HepG2 (cell line): ENCODE results near the gene LRP10. TPM values are rescaled to one million over a fixed set of nuclear protein-coding genes. Genes with fewer than 3 reads are reported as not detected.

Source experiments
- GATAD1 ChIP-seq: IDR thresholded peaks from 2 replicates; pipeline ENCODE4 v1.6.1; 2016; ENCODE audit warnings: missing genetic modification reagents, missing compliant biosample characterization
- GLMP ChIP-seq: sonication (generic); formaldehyde crosslinking; IDR thresholded peaks from 2 replicates; pipeline ENCODE4 v1.9.0; 2021; ENCODE audit warnings: missing genetic modification reagents, mild to moderate bottlenecking, borderline replicate concordance
- GZF1 ChIP-seq: sonication (generic); formaldehyde crosslinking; IDR thresholded peaks from 2 replicates; pipeline ENCODE4 v1.5.1; 2020; ENCODE audit warnings: mild to moderate bottlenecking, missing genetic modification reagents
- HOXA5 ChIP-seq: sonication (generic); formaldehyde crosslinking; IDR thresholded peaks from 2 replicates; pipeline ENCODE4 v1.4.0; 2020; ENCODE audit warnings: missing genetic modification reagents
- KDM1A ChIP-seq: IDR thresholded peaks from 2 replicates; pipeline ENCODE4 v1.6.1; 2016; ENCODE audit warnings: missing compliant biosample characterization
- KLF16 ChIP-seq, 2 experiments: sonication (generic) in 1 of 2; formaldehyde crosslinking in 1 of 2; IDR thresholded peaks; 2 replicates each; pipeline versions ENCODE4 v1.6.1 to v1.8.0; 2016 to 2023; ENCODE audit warnings: missing genetic modification reagents in 2 of 2, missing compliant biosample characterization in 1 of 2
- MAFK ChIP-seq, 2 experiments: IDR thresholded peaks in 1 of 2; conservative IDR thresholded peaks in 1 of 2; 2 replicates each; pipeline ENCODE4 v1.6.1; 2011; ENCODE audit warnings: improper control_type of control experiment in 2 of 2, low read length in 2 of 2
- NFE2L1 ChIP-seq: sonication (generic); formaldehyde crosslinking; IDR thresholded peaks from 2 replicates; pipeline ENCODE4 v1.4.0; 2020; ENCODE audit warnings: missing genetic modification reagents, mild to moderate bottlenecking, borderline replicate concordance
- NFKB2 ChIP-seq: sonication (generic); formaldehyde crosslinking; IDR thresholded peaks from 2 replicates; pipeline ENCODE4 v1.4.0; 2020; ENCODE audit warnings: missing genetic modification reagents, borderline replicate concordance
- PAX8 ChIP-seq: sonication (generic); formaldehyde crosslinking; IDR thresholded peaks from 2 replicates; pipeline ENCODE4 v1.8.0; 2022; ENCODE audit warnings: mild to moderate bottlenecking, missing genetic modification reagents, borderline replicate concordance
- SOX5 ChIP-seq: IDR thresholded peaks from 2 replicates; pipeline ENCODE4 v1.6.1; 2016; ENCODE audit warnings: borderline replicate concordance
- ZBTB46 ChIP-seq: sonication (generic); formaldehyde crosslinking; IDR thresholded peaks from 2 replicates; pipeline ENCODE4 v1.4.0; 2020; ENCODE audit warnings: mild to moderate bottlenecking, missing genetic modification reagents, borderline replicate concordance
- ZBTB49 ChIP-seq: sonication (generic); formaldehyde crosslinking; IDR thresholded peaks from 2 replicates; pipeline ENCODE4 v1.4.0; 2020; ENCODE audit warnings: missing genetic modification reagents, borderline replicate concordance
- ZMYM3 ChIP-seq: sonication (generic); formaldehyde crosslinking; IDR thresholded peaks from 2 replicates; pipeline ENCODE4 v1.5.1; 2020; ENCODE audit warnings: mild to moderate bottlenecking, missing genetic modification reagents
- ZNF580 ChIP-seq: IDR thresholded peaks from 2 replicates; pipeline ENCODE4 v1.6.1; 2016; ENCODE audit warnings: low read depth, borderline replicate concordance
- ZNF687 ChIP-seq: sonication (generic); formaldehyde crosslinking; IDR thresholded peaks from 2 replicates; pipeline ENCODE4 v1.5.1; 2020; ENCODE audit warnings: mild to moderate bottlenecking, missing genetic modification reagents, moderate library complexity
- ZNF691 ChIP-seq: sonication (generic); formaldehyde crosslinking; IDR thresholded peaks from 2 replicates; pipeline ENCODE4 v1.4.0; 2020; ENCODE audit warnings: missing genetic modification reagents, low read depth, mild to moderate bottlenecking, borderline replicate concordance
- polyA plus RNA-seq, 8 experiments: library from polyadenylated mRNA; depleted of rRNA in 3 of 8; stranded (reverse) in 7 of 8; unstranded in 1 of 8; fragments of >200 nt; fragmentation: Illumina TruSeq in 4 of 8; extraction: Trizol in 4 of 8; gene quantifications; 2 replicates each; pipeline versions ENCODE4 v1.2.1 to v1.2.3, GENCODE V29; 2011 to 2016; ENCODE audit warnings: low read depth in 4 of 8, missing spikeins in 1 of 8, mixed read lengths in 1 of 8; ENCODE audit not compliant: insufficient read depth in 1 of 8
- total RNA-seq, 5 experiments: library from RNA; depleted of rRNA; stranded (reverse); fragments of >200 nt; fragmentation: Illumina TruSeq; extraction: Trizol; gene quantifications; 2 replicates each; pipeline ENCODE4 v1.2.3, GENCODE V29; 2016; ENCODE audit warnings: low read depth in 1 of 5

The LRP10 gene
- total and polyA plus RNA-seq, 2 of the 13 experiments (the other 11 are each of a cell fraction or from before 2014, with no cell fraction given): 16.9 to 45.2 TPM

GRCh38 chr14:22852940-22853767 lies 18.4 kb upstream of the LRP10 start (continued):
- no peak for TF ChIP-seq NFE2L1 (CRISPR knock-in tag)
- peak; percentile 39; the same call in 1 of the 2 replicates for TF ChIP-seq HOXA5 (CRISPR knock-in tag)
- TF ChIP-seq MAFK (conservative IDR thresholded peaks at IDR 0.05 in 1 of 2, IDR thresholded peaks at IDR 0.05 in 1 of 2; ENCODE audit: low read length in 2 of 2): no peak
- peak; percentile 67 for TF ChIP-seq GATAD1 (CRISPR knock-in tag)
- TF ChIP-seq PAX8 (CRISPR knock-in tag): peak; percentile 99
- TF ChIP-seq ZNF580: peak; percentile 95
- peak; percentile 83; the same call in 1 of the 2 replicates for TF ChIP-seq ZMYM3
- peak; percentile 43; the same call in 1 of the 2 replicates for TF ChIP-seq SOX5
- TF ChIP-seq KLF16 (CRISPR knock-in tag; IDR thresholded peaks at IDR 0.05): peak in 1 of 2 experiments; percentile 85; a peak in 2 of 4 replicates
- TF ChIP-seq KDM1A: peak; percentile 15; the same call in 1 of the 2 replicates
- TF ChIP-seq ZBTB49 (CRISPR knock-in tag): peak; percentile 81; the same call in 1 of the 2 replicates
- no peak for TF ChIP-seq GZF1 (CRISPR knock-in tag)
- peak; percentile 92 for TF ChIP-seq ZNF687 (CRISPR knock-in tag)
- peak; percentile 88; the same call in 1 of the 2 replicates for TF ChIP-seq NFKB2 (CRISPR knock-in tag)
- TF ChIP-seq ZBTB46 (CRISPR knock-in tag): peak; percentile 87
- peak; percentile 99 for TF ChIP-seq ZNF691 (CRISPR knock-in tag)
- TF ChIP-seq GLMP (CRISPR knock-in tag): no peak
